Endothelial cell of umbilical vein (primary cell): ENCODE measurements around the gene NDUFB1. TPM values are rescaled to one million over a fixed set of nuclear protein-coding genes. Genes with fewer than 3 reads are reported as not detected.

ENCODE experiments used
- BruUV-seq: library from RNA; stranded (reverse); fragments of 400-500 nt; replicated peaks from 2 replicates; lab custom pipeline; 2021; lab: Mats Ljungman, UMichigan
- CTCF ChIA-PET: fragments of 300-600, 350-600 bp; sonication (Branson Sonifier 250); formaldehyde crosslinking; loops from one replicate; lab custom pipeline; 2021; ENCODE audit warnings: antibody characterized with exemption, inconsistent platforms; lab: Charles Lee
- POLR2A ChIA-PET: fragments of 300-600, 350-600 bp; sonication (Branson Sonifier 250); formaldehyde crosslinking; loops from one replicate; lab custom pipeline; 2021; ENCODE audit warnings: antibody characterized with exemption, inconsistent platforms; lab: Charles Lee
- DNase-seq: peaks from one replicate; pipeline ENCODE4 v3.0.0-alpha.2; 2011; ENCODE audit warnings: low read depth, low spot score
- FAIRE-seq: peaks from 2 replicates; lab custom pipeline; 2011; peaks lifted over from hg19 to GRCh38; lab: Jason Lieb, UNC
- H2AFZ ChIP-seq: 2 replicates; pipeline ENCODE4 v1.6.0; 2012; ENCODE audit warnings: low read depth, low read length, control low read depth, inconsistent platforms
- H3K27ac ChIP-seq: 2 replicates; pipeline ENCODE4 v1.5.1; 2011; ENCODE audit warnings: low read depth, mild to moderate bottlenecking, control low read depth, low read length, moderate library complexity; ENCODE audit not compliant: insufficient read depth
- H3K27me3 ChIP-seq, 2 experiments: 2 replicates each; pipeline versions ENCODE4 v1.6.0 to v1.6.1; 2011; ENCODE audit warnings: low read length in 2 of 2, mixed read lengths in 1 of 2; ENCODE audit not compliant: control insufficient read depth in 2 of 2, insufficient read depth in 2 of 2
- H3K36me3 ChIP-seq, 2 experiments: 2 replicates in 1 of 2; 3 replicates in 1 of 2; pipeline ENCODE4 v1.5.1; 2011; ENCODE audit warnings: low read length in 2 of 2, mild to moderate bottlenecking in 1 of 2, moderate library complexity in 1 of 2; ENCODE audit not compliant: control insufficient read depth in 2 of 2, insufficient read depth in 2 of 2; ENCODE audit errors: extremely low read depth in 1 of 2
- H3K4me1 ChIP-seq: 3 replicates; pipeline ENCODE4 v1.5.1; 2011; ENCODE audit warnings: mild to moderate bottlenecking, low read length; ENCODE audit not compliant: control insufficient read depth, insufficient read depth; ENCODE audit errors: extremely low read depth
- H3K4me2 ChIP-seq: 2 replicates; pipeline ENCODE4 v1.6.1; 2011; ENCODE audit warnings: low read length, control low read depth, mixed read lengths; ENCODE audit not compliant: insufficient read depth
- H3K4me3 ChIP-seq, 3 experiments: fragments of 200-600 bp in 1 of 3; sonication (generic), shearing (Covaris generic) in 1 of 3; replicated peaks in 1 of 3; 2 replicates each; pipeline ENCODE4 v1.5.1; 2011 to 2016; ENCODE audit warnings: control low read depth in 3 of 3, low read length in 3 of 3, mild to moderate bottlenecking in 2 of 3, inconsistent platforms in 1 of 3, low read depth in 1 of 3, moderate library complexity in 1 of 3; ENCODE audit not compliant: insufficient read depth in 1 of 3
- H3K79me2 ChIP-seq: 2 replicates; pipeline ENCODE4 v1.6.0; 2012; ENCODE audit warnings: low read length, inconsistent platforms; ENCODE audit not compliant: control insufficient read depth, insufficient read depth
- H3K9ac ChIP-seq: replicated peaks from 2 replicates; pipeline ENCODE3; 2011; ENCODE audit warnings: low read length, control low read depth; ENCODE audit not compliant: insufficient read depth; ENCODE audit errors: extremely low read depth
- H3K9me1 ChIP-seq: replicated peaks from 3 replicates; pipeline ENCODE4 v1.6.0; 2011; ENCODE audit warnings: mild to moderate bottlenecking, low read length; ENCODE audit not compliant: control insufficient read depth, insufficient read depth; ENCODE audit errors: extremely low read depth
- H3K9me3 ChIP-seq: replicated peaks from 2 replicates; pipeline ENCODE4 v1.5.1; 2012; ENCODE audit warnings: low read length, inconsistent platforms; ENCODE audit not compliant: control insufficient read depth, insufficient read depth
- H4K20me1 ChIP-seq: replicated peaks from 2 replicates; pipeline ENCODE3; 2011; ENCODE audit warnings: mild to moderate bottlenecking, low read length; ENCODE audit not compliant: control insufficient read depth, insufficient read depth; ENCODE audit errors: extremely low read depth
- CTCF ChIP-seq, 2 donors: IDR thresholded peaks; 1 replicate in 1 of 2; 2 replicates in 1 of 2; pipeline ENCODE4 v1.5.1; 2011; ENCODE audit warnings: low read length in 2 of 2, mild to moderate bottlenecking in 2 of 2, moderate library complexity in 2 of 2, control low read depth in 1 of 2, inconsistent platforms in 1 of 2, low read depth in 1 of 2; ENCODE audit not compliant: insufficient read depth in 1 of 2; ENCODE audit errors: extremely low read depth in 1 of 2
- EZH2 ChIP-seq: IDR thresholded peaks from 2 replicates; pipeline ENCODE4 v1.6.1; 2012; ENCODE audit warnings: borderline replicate concordance, low read depth, mild to moderate bottlenecking, moderate library complexity, low read length, inconsistent platforms; ENCODE audit not compliant: severe bottlenecking
- FOS ChIP-seq: IDR thresholded peaks from 2 replicates; pipeline ENCODE4 v1.6.1; 2011; ENCODE audit warnings: mild to moderate bottlenecking, low read length, moderate library complexity, borderline replicate concordance; ENCODE audit not compliant: insufficient read depth
- GATA2 ChIP-seq: IDR thresholded peaks from 2 replicates; pipeline ENCODE4 v1.7.0; 2011; ENCODE audit warnings: low read depth, mild to moderate bottlenecking, moderate library complexity, mixed read lengths, low read length; ENCODE audit not compliant: insufficient read length, insufficient read depth
- JUN ChIP-seq: IDR thresholded peaks from 2 replicates; pipeline ENCODE4 v1.6.1; 2011; ENCODE audit warnings: borderline replicate concordance, low read depth; ENCODE audit not compliant: insufficient read length, insufficient read depth
- MYC ChIP-seq: IDR thresholded peaks from one replicate; pipeline ENCODE4 v1.6.1; 2011; ENCODE audit warnings: mild to moderate bottlenecking, low read depth, low read length
- POLR2A ChIP-seq: IDR thresholded peaks from 2 replicates; pipeline ENCODE4 v1.6.1; 2012; ENCODE audit warnings: low read depth, mild to moderate bottlenecking, control low read depth, low read length
- POLR2AphosphoS5 ChIP-seq: IDR thresholded peaks from 2 replicates; pipeline ENCODE4 v1.6.1; 2012; ENCODE audit warnings: low read depth, mild to moderate bottlenecking, control low read depth, low read length, moderate library complexity; ENCODE audit not compliant: insufficient read depth
- dilution Hi-C: fragments of 300-500 bp; cut with MboI; formaldehyde crosslinking; loops from one replicate; pipeline ENCODE4 v1.15.0; 2019; ENCODE audit warnings: low sequenced_read_pairs; ENCODE audit not compliant: extremely low pct_ligation_motif_present
- intact Hi-C: fragments of 100-400 bp; cut with micrococcal nuclease; formaldehyde crosslinking; loops from one replicate; pipeline ENCODE4 v1.10.0; 2022
- polyA plus RNA-seq, 4 experiments: library from polyadenylated mRNA; depleted of rRNA in 3 of 4; stranded (reverse) in 3 of 4; unstranded in 1 of 4; fragments of >200 nt; gene quantifications; 2 replicates each; pipeline versions ENCODE4 v1.2.1 to v1.2.3, GENCODE V29; 2011 to 2012; ENCODE audit warnings: missing spikeins in 1 of 4
- total RNA-seq: library from RNA; stranded (reverse); gene quantifications from 2 replicates; pipeline ENCODE4 v1.2.3, GENCODE V29; 2021
- TF ChIP-seq, protein P1 (sequence below): IDR thresholded peaks from 2 replicates; pipeline ENCODE4 v1.6.1; 2011; ENCODE audit not compliant: insufficient read depth, insufficient read length

The NDUFB1 gene
- total and polyA plus RNA-seq, 2 donors (not counting 3 experiments of a cell fraction or from before 2014, with no cell fraction given) = 95.2 to 267 TPM

GRCh38 chr14:92088494-92088893 is 33.0 kb downstream of the NDUFB1 start:
- H3K79me2 ChIP-seq = no peaks in the 10 kb centered on the region
- intact Hi-C loops = no loop called here
- FAIRE-seq = no peak
- no peak overlapping the region for H3K27ac ChIP-seq
- dilution Hi-C loops = no loop called here
- CTCF ChIA-PET = interaction anchor here (0.8 to 1.0 kb wide), 2 partner anchors 18 to 27 kb away, joined by 3 read pairs; partner anchors contain the start of gene ATXN3
- H3K9ac ChIP-seq = no peak overlapping the region
- no peak for DNase-seq
- H3K4me1 ChIP-seq = no peaks in the 10 kb centered on the region
- H3K27me3 ChIP-seq = no peaks in the 10 kb centered on the region
- TF ChIP-seq GATA2 (no peak), CTCF (IDR thresholded peaks at IDR 0.05; ENCODE audit: extremely low read depth in 1 of 2, insufficient read depth in 1 of 2, low read depth in 1 of 2, low read length in 2 of 2) (no peak), JUN (no peak), EZH2 (no peak), FOS (no peak), POLR2AphosphoS5 (no peak), POLR2A (no peak), MYC (no peak)
- TF ChIP-seq, protein P1, sequence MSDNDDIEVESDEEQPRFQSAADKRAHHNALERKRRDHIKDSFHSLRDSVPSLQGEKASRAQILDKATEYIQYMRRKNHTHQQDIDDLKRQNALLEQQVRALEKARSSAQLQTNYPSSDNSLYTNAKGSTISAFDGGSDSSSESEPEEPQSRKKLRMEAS = no peak
- H3K9me1 ChIP-seq = no peaks in the 10 kb centered on the region
- H3K4me2 ChIP-seq = no peak overlapping the region
- no peaks in the 10 kb centered on the region for H3K36me3 ChIP-seq
- H3K9me3 ChIP-seq = no peaks in the 10 kb centered on the region
- no peak overlapping the region for H3K4me3 ChIP-seq
- no peak overlapping the region for H2AFZ ChIP-seq
- no TSS peak for BruUV-seq
- no peaks in the 10 kb centered on the region for H4K20me1 ChIP-seq
- POLR2A ChIA-PET = no interaction called here
